Mesenchymal stem cell (in vitro differentiated cells and primary cell): ENCODE data around the gene CDH18.

Experiments used
- DNase-seq: peaks from one replicate; pipeline ENCODE4 v3.0.0-alpha.2; 2013
- H2AFZ ChIP-seq: one replicate; pipeline ENCODE4 v1.6.1; 2013; ENCODE audit warnings: low read depth, mild to moderate bottlenecking, control low read depth, inconsistent platforms, low read length, moderate library complexity
- H2AK5ac ChIP-seq: 2 replicates; pipeline ENCODE4 v1.6.1; 2013; ENCODE audit warnings: low read length, moderate library complexity, mild to moderate bottlenecking, inconsistent platforms; ENCODE audit not compliant: severe bottlenecking
- H2BK120ac ChIP-seq: one replicate; pipeline ENCODE4 v1.6.1; 2013; ENCODE audit warnings: low read depth, mild to moderate bottlenecking, inconsistent platforms, low read length, moderate library complexity
- H2BK12ac ChIP-seq, 2 experiments: one replicate each; pipeline ENCODE4 v1.6.1; 2013; ENCODE audit warnings: inconsistent platforms in 2 of 2, low read length in 2 of 2, mild to moderate bottlenecking in 2 of 2, moderate library complexity in 2 of 2, control low read depth in 1 of 2
- H2BK15ac ChIP-seq: one replicate; pipeline ENCODE4 v1.6.1; 2013; ENCODE audit warnings: mild to moderate bottlenecking, low read depth, inconsistent platforms; ENCODE audit not compliant: poor library complexity, severe bottlenecking
- H2BK5ac ChIP-seq: 2 replicates; pipeline ENCODE4 v1.6.1; 2013; ENCODE audit warnings: low read depth, mild to moderate bottlenecking, low read length, control low read depth, inconsistent platforms; ENCODE audit not compliant: poor library complexity, severe bottlenecking
- H3K14ac ChIP-seq, 2 experiments: one replicate each; pipeline ENCODE4 v1.6.1; 2013; ENCODE audit warnings: inconsistent platforms in 2 of 2, low read length in 2 of 2, control low read depth in 1 of 2, mild to moderate bottlenecking in 1 of 2, moderate library complexity in 1 of 2
- H3K18ac ChIP-seq, 2 experiments: one replicate each; pipeline ENCODE4 v1.6.1; 2013; ENCODE audit warnings: inconsistent platforms in 2 of 2, low read length in 2 of 2, control low read depth in 1 of 2, low read depth in 1 of 2, mild to moderate bottlenecking in 1 of 2
- H3K23ac ChIP-seq, 2 experiments: one replicate each; pipeline ENCODE4 v1.6.1; 2013; ENCODE audit warnings: inconsistent platforms in 2 of 2, low read length in 2 of 2, mild to moderate bottlenecking in 2 of 2, moderate library complexity in 2 of 2, control low read depth in 1 of 2
- H3K27ac ChIP-seq: 2 replicates; pipeline ENCODE4 v1.5.1; 2013; ENCODE audit warnings: mild to moderate bottlenecking, moderate library complexity, low read length, control low read depth, inconsistent platforms; ENCODE audit not compliant: poor library complexity, severe bottlenecking
- H3K27me3 ChIP-seq, 2 experiments: 2 replicates each; pipeline versions ENCODE4 v1.6.1 to v1.7.0; 2013; ENCODE audit warnings: low read length in 2 of 2, mild to moderate bottlenecking in 2 of 2, moderate library complexity in 2 of 2, control low read depth in 1 of 2, inconsistent platforms in 1 of 2; ENCODE audit not compliant: control insufficient read depth in 1 of 2, insufficient read depth in 1 of 2
- H3K36me3 ChIP-seq, 2 experiments: 2 replicates each; pipeline versions ENCODE4 v1.6.1 to v1.7.0; 2013; ENCODE audit warnings: low read length in 2 of 2, control low read depth in 1 of 2, inconsistent platforms in 1 of 2, low read depth in 1 of 2, mild to moderate bottlenecking in 1 of 2; ENCODE audit not compliant: insufficient read depth in 2 of 2, control insufficient read depth in 1 of 2
- H3K4ac ChIP-seq, 2 experiments: one replicate each; pipeline ENCODE4 v1.6.1; 2013; ENCODE audit warnings: inconsistent platforms in 2 of 2, low read length in 2 of 2, mild to moderate bottlenecking in 2 of 2, moderate library complexity in 2 of 2, control low read depth in 1 of 2, low read depth in 1 of 2
- H3K4me1 ChIP-seq: 2 replicates; pipeline ENCODE4 v1.6.1; 2013; ENCODE audit warnings: low read depth, low read length, control low read depth; ENCODE audit not compliant: control insufficient read depth, insufficient read depth
- H3K4me2 ChIP-seq: 2 replicates; pipeline ENCODE4 v1.6.1; 2013; ENCODE audit warnings: low read length, mild to moderate bottlenecking, inconsistent platforms; ENCODE audit not compliant: poor library complexity, severe bottlenecking
- H3K4me3 ChIP-seq, 2 experiments: 2 replicates each; pipeline versions ENCODE4 v1.5.1 to v1.7.0; 2013; ENCODE audit warnings: low read length in 2 of 2, mild to moderate bottlenecking in 2 of 2, control low read depth in 1 of 2, low read depth in 1 of 2; ENCODE audit not compliant: insufficient read depth in 1 of 2
- H3K79me1 ChIP-seq: replicated peaks from 2 replicates; pipeline ENCODE4 v1.6.1; 2013; ENCODE audit warnings: mild to moderate bottlenecking, control low read depth, low read length, inconsistent platforms; ENCODE audit not compliant: poor library complexity, severe bottlenecking
- H3K9ac ChIP-seq: 2 replicates; pipeline ENCODE4 v1.7.0; 2013; ENCODE audit warnings: mild to moderate bottlenecking, low read length, moderate library complexity
- H3K9me3 ChIP-seq: 2 replicates; pipeline ENCODE4 v1.7.0; 2013; ENCODE audit warnings: mild to moderate bottlenecking, low read length; ENCODE audit not compliant: control insufficient read depth
- H4K8ac ChIP-seq: one replicate; pipeline ENCODE4 v1.6.1; 2013; ENCODE audit warnings: inconsistent platforms, mild to moderate bottlenecking, low read length, moderate library complexity
- H4K91ac ChIP-seq: one replicate; pipeline ENCODE4 v1.6.1; 2013; ENCODE audit warnings: mild to moderate bottlenecking, low read length, inconsistent platforms
- WGBS: methylation state at CpG from one replicate; pipeline ENCODE4 v1.1.7; 2013; ENCODE audit warnings: mixed read lengths; 5-methylcytosine and 5-hydroxymethylcytosine counted together

The CDH18 gene

GRCh38 chr5:19902316-19902934 is 85.6 kb downstream of the CDH18 start:
- no peak overlapping the region for H2BK12ac ChIP-seq
- no peaks in the 10 kb centered on the region for H3K27me3 ChIP-seq
- H4K8ac ChIP-seq: peak overlapping the region; percentile 24
- no peak overlapping the region for H3K4me3 ChIP-seq
- H3K9me3 ChIP-seq: no peaks in the 10 kb centered on the region
- H3K36me3 ChIP-seq: no peaks in the 10 kb centered on the region
- H3K14ac ChIP-seq: peak overlapping the region in 1 of 2 experiments; percentile 7
- H2AFZ ChIP-seq: peak overlapping the region; percentile 85
- no peak overlapping the region for H2BK5ac ChIP-seq
- H3K27ac ChIP-seq: no peak overlapping the region
- H4K91ac ChIP-seq: no peak overlapping the region
- no peak overlapping the region for H2BK120ac ChIP-seq
- no peaks in the 10 kb centered on the region for H3K79me1 ChIP-seq
- H2BK15ac ChIP-seq: no peak overlapping the region
- H3K4me2 ChIP-seq: no peak overlapping the region
- H2AK5ac ChIP-seq: no peak overlapping the region
- no peak overlapping the region for H3K4ac ChIP-seq
- no peak overlapping the region for H3K23ac ChIP-seq
- H3K18ac ChIP-seq: peak overlapping the region in 1 of 2 experiments; percentile 2
- WGBS: 47% methylated on average over 4 of the region's 5 CpGs
- no peak overlapping the region for H3K9ac ChIP-seq
- no peaks in the 10 kb centered on the region for H3K4me1 ChIP-seq
- no peak for DNase-seq

- no peak overlapping the region for H3K9ac ChIP-seq
Measured at GRCh38 chr5:19900269-19900668, 87.7 kb downstream of the CDH18 start.

GRCh38 chr5:19891658-19892057 is 96.3 kb downstream of the CDH18 start:
- H4K8ac ChIP-seq: no peak overlapping the region
- H3K4ac ChIP-seq: no peak overlapping the region
- no peak overlapping the region for H2BK120ac ChIP-seq
- H2AK5ac ChIP-seq: no peak overlapping the region
- WGBS: 29% methylated on average over 1 of the region's 1 CpG
- no peaks in the 10 kb centered on the region for H3K27me3 ChIP-seq
- DNase-seq: peak; percentile 12
- H3K23ac ChIP-seq: no peak overlapping the region
- no peak overlapping the region for H4K91ac ChIP-seq
- no peak overlapping the region for H3K14ac ChIP-seq
- H3K36me3 ChIP-seq: no peaks in the 10 kb centered on the region
- no peak overlapping the region for H2AFZ ChIP-seq
- no peaks in the 10 kb centered on the region for H3K4me1 ChIP-seq
- no peak overlapping the region for H2BK15ac ChIP-seq
- H3K9me3 ChIP-seq: no peaks in the 10 kb centered on the region
- H3K27ac ChIP-seq: no peak overlapping the region
- peak overlapping the region; percentile 60 for H3K9ac ChIP-seq
- no peak overlapping the region for H3K4me2 ChIP-seq
- H3K4me3 ChIP-seq: peak overlapping the region in 1 of 2 experiments; percentile 58
- H2BK12ac ChIP-seq: no peak overlapping the region
- no peaks in the 10 kb centered on the region for H3K79me1 ChIP-seq
- H2BK5ac ChIP-seq: no peak overlapping the region
- no peak overlapping the region for H3K18ac ChIP-seq

More at GRCh38 chr5:19900269-19900668, 87.7 kb downstream of the CDH18 start:
- H3K23ac ChIP-seq: no peak overlapping the region
- no peak overlapping the region for H3K27ac ChIP-seq
- no peak overlapping the region for H2BK120ac ChIP-seq
- H3K9me3 ChIP-seq: no peaks in the 10 kb centered on the region
- H4K8ac ChIP-seq: no peak overlapping the region
- no peak overlapping the region for H3K18ac ChIP-seq
- H2AFZ ChIP-seq: no peak overlapping the region
- H3K36me3 ChIP-seq: no peaks in the 10 kb centered on the region
- H3K14ac ChIP-seq: no peak overlapping the region
- no peak overlapping the region for H2BK12ac ChIP-seq
- WGBS: no CpG with 5 or more reads among the region's 3 CpGs
- no peak overlapping the region for H2AK5ac ChIP-seq
- no peak overlapping the region for H3K4ac ChIP-seq
- H3K4me3 ChIP-seq: no peak overlapping the region
- H3K79me1 ChIP-seq: no peaks in the 10 kb centered on the region
- H4K91ac ChIP-seq: no peak overlapping the region
- H2BK5ac ChIP-seq: no peak overlapping the region
- H3K4me2 ChIP-seq: no peak overlapping the region
- no peaks in the 10 kb centered on the region for H3K27me3 ChIP-seq
- no peak for DNase-seq
- no peak overlapping the region for H2BK15ac ChIP-seq
- no peaks in the 10 kb centered on the region for H3K4me1 ChIP-seq

GRCh38 chr5:19886123-19886917 is 101.7 kb downstream of the CDH18 start:
- peak overlapping the region in 1 of 2 experiments; percentile 42 for H3K4me3 ChIP-seq
- no peaks in the 10 kb centered on the region for H3K27me3 ChIP-seq
- DNase-seq: peak; percentile 44
- no peak overlapping the region for H3K27ac ChIP-seq
- no peak overlapping the region for H3K14ac ChIP-seq
- H3K4me2 ChIP-seq: no peak overlapping the region
- no peaks in the 10 kb centered on the region for H3K79me1 ChIP-seq
- no peak overlapping the region for H4K91ac ChIP-seq
- no peak overlapping the region for H2BK120ac ChIP-seq
- no peak overlapping the region for H3K18ac ChIP-seq
- no peak overlapping the region for H2BK12ac ChIP-seq
- H3K4ac ChIP-seq: no peak overlapping the region
- no peaks in the 10 kb centered on the region for H3K9me3 ChIP-seq
- no peak overlapping the region for H2AFZ ChIP-seq
- H3K36me3 ChIP-seq: no peaks in the 10 kb centered on the region
- no peak overlapping the region for H2BK5ac ChIP-seq
- no peak overlapping the region for H2BK15ac ChIP-seq
- H3K4me1 ChIP-seq: no peaks in the 10 kb centered on the region
- no peak overlapping the region for H3K23ac ChIP-seq
- 63% methylated on average over 2 of the region's 7 CpGs for whole genome bisulfite sequencing
- peak overlapping the region; percentile 75 for H3K9ac ChIP-seq
- no peak overlapping the region for H2AK5ac ChIP-seq
- no peak overlapping the region for H4K8ac ChIP-seq
